ENCODE measurements around the gene DNAJA4.
"Not testable (repeated sequence)": the region's sequence is repeated elsewhere in the genome, so short reads cannot be mapped to it uniquely, and the experiment has no call there.

Gene DNAJA4

DNA sequence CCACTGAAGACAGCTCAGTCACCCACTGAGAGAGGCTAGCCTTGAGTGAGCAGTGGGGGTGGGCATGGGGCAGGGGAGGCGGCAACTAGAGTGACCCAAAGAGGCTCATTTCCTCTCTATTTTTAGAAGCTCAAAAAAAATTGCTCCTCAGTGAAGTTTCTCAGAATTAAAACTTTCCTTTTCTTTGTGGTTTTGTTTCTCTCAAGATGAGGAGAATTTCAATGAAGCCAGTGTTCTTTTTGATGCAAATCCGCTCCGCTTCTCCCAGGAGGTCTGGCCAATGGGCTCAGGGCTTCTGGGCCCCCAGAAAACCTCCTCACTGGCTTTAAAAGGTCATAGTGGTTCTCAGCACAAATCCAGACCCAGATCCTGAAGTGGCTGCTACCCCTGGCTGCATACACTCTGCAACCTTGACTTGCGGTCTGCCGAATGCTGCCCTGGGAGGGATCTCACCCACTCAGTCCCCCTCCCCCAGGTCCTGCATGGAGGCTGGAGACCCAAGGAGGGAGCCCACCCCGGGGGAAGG lies 29.8 kb upstream of the DNAJA4 start, which contains the start of gene ACSBG1:
ACSBG1 (minus strand) TSS at position 51 of the 526 bp plus-strand sequence. CDS start 64 bp downstream, outside the sequence.
- peaks cover 24% of the 10 kb centered on the region for H3K4me1 ChIP-seq (ENCODE audit: insufficient read depth, low read length)
- H3K36me3 ChIP-seq (ENCODE audit: insufficient read depth, low read length), result no peaks in the 10 kb centered on the region
- no peaks in the 10 kb centered on the region for H3K27me3 ChIP-seq (ENCODE audit: insufficient read depth, low read length)
- H3K9me3 ChIP-seq (ENCODE audit: low read length), result peaks cover 2% of the 10 kb centered on the region
- peak within 1 kb of the TSS; percentile 26 for H2AFZ ChIP-seq (ENCODE audit: low read depth, low read length)
- no peak within 1 kb of the TSS for H3K4me3 ChIP-seq (ENCODE audit: low read length)

DNA sequence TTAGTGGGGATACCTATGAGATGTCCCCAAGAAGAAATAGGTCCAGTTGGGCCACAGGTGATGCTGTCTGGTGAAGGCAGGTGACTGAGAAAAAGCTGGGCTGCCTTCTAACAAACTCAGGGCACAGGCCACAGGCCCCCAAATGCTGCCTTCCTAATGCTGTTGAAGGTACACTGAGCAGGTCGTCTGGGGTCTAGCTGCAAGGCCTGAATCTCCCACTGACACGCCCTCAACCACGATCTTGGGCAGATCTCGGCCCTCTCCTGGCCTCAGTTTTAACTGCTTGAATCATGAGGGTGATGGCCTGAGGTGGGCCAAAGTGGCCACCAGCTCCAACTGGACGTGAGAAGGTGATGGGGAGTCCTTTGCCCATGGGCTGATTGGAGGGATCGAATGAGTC lies 27.9 kb upstream of the DNAJA4 start:
- Histone ChIP-seq H3K9me3 (ENCODE audit: low read length) (peaks cover 2% of the 10 kb centered on the region), H2AFZ (ENCODE audit: low read depth, low read length) (no peak overlapping the region), H3K36me3 (ENCODE audit: insufficient read depth, low read length) (no peaks in the 10 kb centered on the region), H3K27me3 (ENCODE audit: insufficient read depth, low read length) (no peaks in the 10 kb centered on the region), H3K4me1 (ENCODE audit: insufficient read depth, low read length) (peaks cover 27% of the 10 kb centered on the region), H3K4me3 (ENCODE audit: low read length) (no peak overlapping the region)

GRCh38 chr15:78237146-78237545 lies 27.2 kb upstream of the DNAJA4 start:
- H3K4me3 ChIP-seq (ENCODE audit: low read length), result no peak overlapping the region
- no peaks in the 10 kb centered on the region for H3K27me3 ChIP-seq (ENCODE audit: insufficient read depth, low read length)
- no peak overlapping the region for H2AFZ ChIP-seq (ENCODE audit: low read depth, low read length)
- H3K36me3 ChIP-seq (ENCODE audit: insufficient read depth, low read length), result no peaks in the 10 kb centered on the region
- H3K9me3 ChIP-seq (ENCODE audit: low read length), result peaks cover 2% of the 10 kb centered on the region
- H3K4me1 ChIP-seq (ENCODE audit: insufficient read depth, low read length), result peaks cover 27% of the 10 kb centered on the region

DNA sequence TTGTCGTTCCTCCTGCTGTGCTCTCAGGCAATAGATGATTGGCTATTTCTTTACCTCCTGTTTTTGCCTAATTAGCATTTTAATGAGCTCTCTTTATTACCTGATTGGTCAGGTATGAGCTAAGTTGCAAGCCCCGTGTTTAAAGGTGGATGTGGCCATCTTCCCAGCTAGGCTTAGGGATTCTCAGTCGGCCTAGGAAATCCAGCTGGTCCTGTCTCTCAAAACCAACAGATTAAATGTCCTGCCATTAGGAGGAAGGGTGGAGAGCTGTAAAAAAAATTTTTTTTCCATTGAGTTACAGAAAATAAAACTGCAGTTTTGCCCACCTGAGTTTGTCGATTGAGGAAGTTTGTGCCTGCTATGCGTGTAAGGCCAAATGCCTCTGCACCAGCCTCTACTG lies 24.6 kb upstream of the DNAJA4 start:
- Histone ChIP-seq H2AFZ (ENCODE audit: low read depth, low read length) (no peak overlapping the region), H3K36me3 (ENCODE audit: insufficient read depth, low read length) (no peaks in the 10 kb centered on the region), H3K9me3 (ENCODE audit: low read length) (peaks cover 2% of the 10 kb centered on the region), H3K4me3 (ENCODE audit: low read length) (no peak overlapping the region), H3K27me3 (ENCODE audit: insufficient read depth, low read length) (no peaks in the 10 kb centered on the region), H3K4me1 (ENCODE audit: insufficient read depth, low read length) (peaks cover 11% of the 10 kb centered on the region)

DNA sequence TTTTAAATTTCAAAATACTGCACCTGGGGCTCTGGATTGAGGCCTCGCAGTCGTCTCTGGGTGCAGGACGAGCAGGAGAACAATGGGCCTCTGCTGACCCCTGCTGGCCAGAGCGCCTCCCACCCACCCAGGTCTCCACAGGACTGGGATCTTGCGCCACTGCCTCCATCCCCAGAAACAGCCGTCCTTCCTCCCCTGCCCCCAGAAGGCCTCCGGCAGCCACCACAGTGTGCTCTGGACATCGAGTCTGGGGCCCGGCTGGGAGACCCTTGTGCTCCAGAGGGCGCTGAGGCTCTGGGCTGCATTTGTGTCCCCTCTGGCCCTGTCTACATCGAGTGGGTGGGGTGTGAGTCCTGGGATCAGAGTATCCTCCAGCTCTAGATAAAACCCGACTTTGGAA lies 23.3 kb upstream of the DNAJA4 start:
- Histone ChIP-seq H3K9me3 (ENCODE audit: low read length) (peaks cover 2% of the 10 kb centered on the region), H3K36me3 (ENCODE audit: insufficient read depth, low read length) (no peaks in the 10 kb centered on the region), H2AFZ (ENCODE audit: low read depth, low read length) (no peak overlapping the region), H3K4me1 (ENCODE audit: insufficient read depth, low read length) (peaks cover 3% of the 10 kb centered on the region), H3K4me3 (ENCODE audit: low read length) (no peak overlapping the region), H3K27me3 (ENCODE audit: insufficient read depth, low read length) (no peaks in the 10 kb centered on the region)

GRCh38 chr15:78242128-78242527 lies 22.2 kb upstream of the DNAJA4 start:
- Histone ChIP-seq H3K36me3 (ENCODE audit: insufficient read depth, low read length) (no peaks in the 10 kb centered on the region), H3K9me3 (ENCODE audit: low read length) (no peaks in the 10 kb centered on the region), H2AFZ (ENCODE audit: low read depth, low read length) (no peak overlapping the region), H3K27me3 (ENCODE audit: insufficient read depth, low read length) (no peaks in the 10 kb centered on the region), H3K4me1 (ENCODE audit: insufficient read depth, low read length) (peaks cover 3% of the 10 kb centered on the region), H3K4me3 (ENCODE audit: low read length) (no peak overlapping the region)

DNA sequence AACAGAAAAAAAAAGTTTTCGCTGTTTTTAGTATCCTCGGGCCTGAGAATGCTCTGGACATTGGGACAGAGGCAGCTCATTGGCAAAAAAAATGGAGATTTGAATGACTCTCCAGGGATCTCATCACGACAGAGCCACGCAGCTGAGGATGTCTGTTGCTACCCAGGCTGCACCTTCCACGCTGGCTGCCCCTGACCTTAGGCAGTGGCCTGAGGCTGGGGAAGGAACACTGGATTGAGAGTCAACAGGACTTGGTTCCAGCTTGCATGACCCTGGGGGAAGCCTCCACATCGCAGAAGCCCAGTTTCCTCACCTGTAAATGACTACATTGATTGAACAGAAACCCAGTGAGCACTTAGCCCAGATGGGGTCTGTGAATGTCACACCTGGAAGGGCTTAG lies 21.3 kb upstream of the DNAJA4 start:
- Histone ChIP-seq H3K36me3 (ENCODE audit: insufficient read depth, low read length) (no peaks in the 10 kb centered on the region), H3K27me3 (ENCODE audit: insufficient read depth, low read length) (no peaks in the 10 kb centered on the region), H2AFZ (ENCODE audit: low read depth, low read length) (no peak overlapping the region), H3K9me3 (ENCODE audit: low read length) (no peaks in the 10 kb centered on the region), H3K4me1 (ENCODE audit: insufficient read depth, low read length) (peaks cover 3% of the 10 kb centered on the region), H3K4me3 (ENCODE audit: low read length) (no peak overlapping the region)

- Histone ChIP-seq H3K4me1 (ENCODE audit: insufficient read depth, low read length) (peaks cover 3% of the 10 kb centered on the region), H3K27me3 (ENCODE audit: insufficient read depth, low read length) (no peaks in the 10 kb centered on the region), H3K9me3 (ENCODE audit: low read length) (no peaks in the 10 kb centered on the region), H3K4me3 (ENCODE audit: low read length) (no peak overlapping the region), H2AFZ (ENCODE audit: low read depth, low read length) (no peak overlapping the region), H3K36me3 (ENCODE audit: insufficient read depth, low read length) (no peaks in the 10 kb centered on the region)
Measured at GRCh38 chr15:78243491-78243941, 20.8 kb upstream of the DNAJA4 start.

DNA sequence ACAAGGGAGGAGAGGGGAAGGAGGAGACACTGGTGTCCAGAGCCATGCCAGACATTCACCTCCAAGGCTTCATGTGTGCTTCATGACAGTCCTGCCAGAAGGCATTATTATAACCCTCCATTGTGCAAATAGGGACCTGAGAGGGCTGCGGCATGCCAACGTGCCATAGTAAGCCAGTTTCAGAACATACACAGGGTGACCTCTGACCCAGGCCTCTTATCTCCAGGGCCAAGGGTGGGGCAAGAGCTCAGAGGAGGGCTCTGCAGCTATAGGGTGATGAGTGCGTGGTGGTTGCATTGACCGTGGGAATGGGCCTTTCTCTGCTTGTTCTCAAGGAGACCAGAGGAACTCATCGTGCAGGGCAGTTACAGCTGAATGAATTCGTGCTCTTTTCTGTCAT lies 20.3 kb upstream of the DNAJA4 start:
- Histone ChIP-seq H3K36me3 (ENCODE audit: insufficient read depth, low read length) (no peaks in the 10 kb centered on the region), H3K27me3 (ENCODE audit: insufficient read depth, low read length) (no peaks in the 10 kb centered on the region), H3K4me1 (ENCODE audit: insufficient read depth, low read length) (peaks cover 3% of the 10 kb centered on the region), H2AFZ (ENCODE audit: low read depth, low read length) (no peak overlapping the region), H3K9me3 (ENCODE audit: low read length) (no peaks in the 10 kb centered on the region), H3K4me3 (ENCODE audit: low read length) (no peak overlapping the region)

GRCh38 chr15:78244893-78245292 lies 19.5 kb upstream of the DNAJA4 start:
- Histone ChIP-seq H3K36me3 (ENCODE audit: insufficient read depth, low read length) (no peaks in the 10 kb centered on the region), H3K9me3 (ENCODE audit: low read length) (no peaks in the 10 kb centered on the region), H3K4me3 (ENCODE audit: low read length) (no peak overlapping the region), H3K27me3 (ENCODE audit: insufficient read depth, low read length) (no peaks in the 10 kb centered on the region), H3K4me1 (ENCODE audit: insufficient read depth, low read length) (peaks cover 3% of the 10 kb centered on the region), H2AFZ (ENCODE audit: low read depth, low read length) (no peak overlapping the region)

DNA sequence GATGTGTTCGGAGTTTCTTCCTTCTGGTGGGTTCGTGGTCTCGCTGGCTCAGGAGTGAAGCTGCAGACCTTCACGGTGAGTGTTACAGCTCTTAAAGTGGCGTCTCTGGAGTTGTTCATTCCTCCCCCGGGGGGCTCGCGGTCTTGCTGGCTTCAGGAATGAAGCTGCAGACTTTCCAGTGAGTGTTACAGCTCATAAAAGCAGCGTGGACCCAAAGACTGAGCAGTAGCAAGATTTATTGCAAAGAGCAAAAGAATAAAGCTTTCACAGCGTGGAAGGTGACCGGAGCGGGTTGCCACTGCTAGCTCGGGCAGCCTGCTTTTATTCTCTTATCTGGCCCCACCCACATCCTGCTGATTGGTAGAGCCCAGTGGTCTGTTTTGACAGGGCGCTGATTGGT lies 19.0 kb upstream of the DNAJA4 start:
- H3K9me3 ChIP-seq (ENCODE audit: low read length); H3K27me3 ChIP-seq (ENCODE audit: insufficient read depth, low read length); H3K4me1 ChIP-seq (ENCODE audit: insufficient read depth, low read length); H3K4me3 ChIP-seq (ENCODE audit: low read length); H3K36me3 ChIP-seq (ENCODE audit: insufficient read depth, low read length); H2AFZ ChIP-seq (ENCODE audit: low read depth, low read length): not testable (repeated sequence)

GRCh38 chr15:78245976-78246620 lies 18.3 kb upstream of the DNAJA4 start:
- not testable (repeated sequence) for H3K4me3 ChIP-seq (ENCODE audit: low read length); H3K36me3 ChIP-seq (ENCODE audit: insufficient read depth, low read length); H3K27me3 ChIP-seq (ENCODE audit: insufficient read depth, low read length); H3K4me1 ChIP-seq (ENCODE audit: insufficient read depth, low read length); H2AFZ ChIP-seq (ENCODE audit: low read depth, low read length); H3K9me3 ChIP-seq (ENCODE audit: low read length)

DNA sequence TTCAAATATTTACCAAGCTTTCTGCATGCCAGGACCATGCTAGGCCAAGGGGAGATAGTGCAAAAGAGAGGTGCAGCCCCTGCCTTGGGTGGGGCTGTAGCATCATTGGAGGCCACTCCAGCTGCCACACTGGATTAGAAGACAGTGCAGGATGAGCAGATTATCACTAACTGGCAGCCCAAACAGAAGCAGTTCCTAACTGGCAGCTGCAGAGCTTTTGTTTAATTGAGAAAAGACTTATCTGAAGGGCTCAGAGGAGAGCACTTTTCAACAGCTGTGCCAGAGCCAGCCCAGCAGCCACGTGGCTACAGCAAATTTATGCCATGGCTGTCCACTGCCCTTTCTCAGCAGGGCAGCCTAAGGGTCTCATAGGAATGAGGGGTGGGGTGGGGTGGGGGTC lies 16.5 kb upstream of the DNAJA4 start:
- H3K4me3 ChIP-seq (ENCODE audit: low read length), result no peak overlapping the region
- no peaks in the 10 kb centered on the region for H3K9me3 ChIP-seq (ENCODE audit: low read length)
- no peaks in the 10 kb centered on the region for H3K4me1 ChIP-seq (ENCODE audit: insufficient read depth, low read length)
- no peaks in the 10 kb centered on the region for H3K27me3 ChIP-seq (ENCODE audit: insufficient read depth, low read length)
- no peaks in the 10 kb centered on the region for H3K36me3 ChIP-seq (ENCODE audit: insufficient read depth, low read length)
- no peak overlapping the region for H2AFZ ChIP-seq (ENCODE audit: low read depth, low read length)

- Histone ChIP-seq H3K9me3 (ENCODE audit: low read length) (no peaks in the 10 kb centered on the region), H3K4me1 (ENCODE audit: insufficient read depth, low read length) (peaks cover 3% of the 10 kb centered on the region), H3K36me3 (ENCODE audit: insufficient read depth, low read length) (no peaks in the 10 kb centered on the region), H2AFZ (ENCODE audit: low read depth, low read length) (no peak overlapping the region), H3K4me3 (ENCODE audit: low read length) (no peak overlapping the region), H3K27me3 (ENCODE audit: insufficient read depth, low read length) (no peaks in the 10 kb centered on the region)
Measured at GRCh38 chr15:78249131-78249530, 15.2 kb upstream of the DNAJA4 start.

Measured in neuron (in vitro differentiated cells).